GM19372 (cell line): Measurements from ENCODE around the gene LIPA.
"Not testable (repeated sequence)": the region's sequence is repeated elsewhere in the genome, so short reads cannot be mapped to it uniquely, and the experiment has no call there.

Experiments used
- ATAC-seq: cut with Tn5 transposase; IDR thresholded peaks from one replicate; pipeline ENCODE4 v1.9.1; 2021; ENCODE audit warnings: mild to moderate bottlenecking, low read depth, moderate library complexity; ENCODE audit not compliant: unreplicated experiment

The LIPA gene

GRCh38 chr10:89271532-89271931 is 20.0 kb upstream of the LIPA start:
- ATAC-seq, result no peak

GRCh38 chr10:89270153-89270483 is 18.5 kb upstream of the LIPA start:
- ATAC-seq, result no peak

- no peak for ATAC-seq
These were observed 18.0 kb upstream of the LIPA start for GRCh38 chr10:89269433-89270152.

- no peak for ATAC-seq
These were observed 15.3 kb upstream of the LIPA start for GRCh38 chr10:89266721-89267453.

GRCh38 chr10:89263531-89263930 is 12.0 kb upstream of the LIPA start:
- ATAC-seq, result no peak

GRCh38 chr10:89263091-89263490 is 11.5 kb upstream of the LIPA start:
- no peak for ATAC-seq

GRCh38 chr10:89262086-89263051 is 10.8 kb upstream of the LIPA start:
- ATAC-seq, result no peak

GRCh38 chr10:89258881-89259280 is 7.3 kb upstream of the LIPA start:
- no peak for ATAC-seq

- ATAC-seq, result no peak
These were observed 6.0 kb upstream of the LIPA start for GRCh38 chr10:89257581-89257980.

GRCh38 chr10:89256962-89257361 is 5.4 kb upstream of the LIPA start:
- ATAC-seq, result no peak

- ATAC-seq, result no peak
These were observed 4.8 kb upstream of the LIPA start for GRCh38 chr10:89256340-89256739.

GRCh38 chr10:89255793-89256192 is 4.2 kb upstream of the LIPA start:
- no peak for ATAC-seq

- ATAC-seq, result not testable (repeated sequence)
These were observed 3.6 kb upstream of the LIPA start for GRCh38 chr10:89255091-89255579.

GRCh38 chr10:89252225-89252585 is 630 bp upstream of the LIPA start:
- ATAC-seq, result no peak

GRCh38 chr10:89250865-89251408 is 638 bp downstream of the LIPA start:
- no peak for ATAC-seq

- no peak for ATAC-seq
These were observed 2.6 kb downstream of the LIPA start for GRCh38 chr10:89248990-89249389.

GRCh38 chr10:89247623-89248022 is 4.0 kb downstream of the LIPA start:
- ATAC-seq, result not testable (repeated sequence)

- ATAC-seq, result no peak
These were observed 5.8 kb downstream of the LIPA start for GRCh38 chr10:89245802-89246201.

GRCh38 chr10:89242840-89243568 is 8.6 kb downstream of the LIPA start:
- no peak for ATAC-seq

GRCh38 chr10:89242345-89242684 is 9.3 kb downstream of the LIPA start:
- no peak for ATAC-seq
